H9 (cell line): Measurements from ENCODE around the gene SPAM1. TPM values are rescaled to one million over a fixed set of nuclear protein-coding genes. Genes with fewer than 3 reads are reported as not detected.

Experiments
- DNase-seq: peaks from one replicate; pipeline ENCODE4 v3.0.0-alpha.2; 2017
- H2AFZ ChIP-seq: one replicate; pipeline ENCODE4 v1.6.1; 2013; ENCODE audit warnings: mild to moderate bottlenecking, low read length, control low read depth, moderate library complexity
- H2AK5ac ChIP-seq: 2 replicates; pipeline ENCODE4 v1.6.1; 2013; ENCODE audit warnings: low read length, control low read depth, mixed read lengths; ENCODE audit not compliant: insufficient read length
- H2BK120ac ChIP-seq: one replicate; pipeline ENCODE4 v1.6.1; 2013; ENCODE audit warnings: low read depth, mild to moderate bottlenecking, low read length, control low read depth, inconsistent platforms; ENCODE audit not compliant: poor library complexity, severe bottlenecking
- H2BK12ac ChIP-seq: 2 replicates; pipeline ENCODE4 v1.6.1; 2013; ENCODE audit warnings: low read length, control low read depth, mixed read lengths, low read depth; ENCODE audit not compliant: insufficient read length
- H2BK15ac ChIP-seq: 2 replicates; pipeline ENCODE4 v1.6.1; 2013; ENCODE audit warnings: low read depth, low read length, control low read depth
- H2BK20ac ChIP-seq: one replicate; pipeline ENCODE4 v1.6.1; 2013; ENCODE audit warnings: low read depth, mild to moderate bottlenecking, low read length, control low read depth, inconsistent platforms; ENCODE audit not compliant: poor library complexity, severe bottlenecking
- H2BK5ac ChIP-seq: 2 replicates; pipeline ENCODE4 v1.6.1; 2013; ENCODE audit warnings: low read length, control low read depth, mixed read lengths; ENCODE audit not compliant: insufficient read length
- H3K14ac ChIP-seq: 2 replicates; pipeline ENCODE4 v1.6.1; 2013; ENCODE audit warnings: low read length, control low read depth; ENCODE audit not compliant: insufficient read depth
- H3K18ac ChIP-seq: 2 replicates; pipeline ENCODE4 v1.6.1; 2013; ENCODE audit warnings: low read depth, mild to moderate bottlenecking, mixed read lengths, low read length, control low read depth; ENCODE audit not compliant: insufficient read length
- H3K23ac ChIP-seq: 2 replicates; pipeline ENCODE4 v1.6.1; 2013; ENCODE audit warnings: low read length, control low read depth, mixed read lengths, low read depth; ENCODE audit not compliant: insufficient read length
- H3K23me2 ChIP-seq: 2 replicates; pipeline ENCODE4 v1.6.1; 2013; ENCODE audit warnings: low read depth, mild to moderate bottlenecking, mixed read lengths, low read length, control low read depth; ENCODE audit not compliant: insufficient read length, poor library complexity, severe bottlenecking
- H3K27ac ChIP-seq: 2 replicates; pipeline ENCODE4 v1.5.1; 2013; ENCODE audit warnings: low read length, control low read depth, mixed read lengths, low read depth; ENCODE audit not compliant: insufficient read length
- H3K27me3 ChIP-seq: 2 replicates; pipeline ENCODE4 v1.6.1; 2013; ENCODE audit warnings: low read length, control low read depth, inconsistent platforms; ENCODE audit not compliant: insufficient read depth
- H3K4ac ChIP-seq: 2 replicates; pipeline ENCODE4 v1.6.1; 2013; ENCODE audit warnings: low read depth, mild to moderate bottlenecking, control low read depth, inconsistent platforms, low read length, moderate library complexity
- H3K4me1 ChIP-seq: 2 replicates; pipeline ENCODE4 v1.6.1; 2013; ENCODE audit warnings: low read length, control low read depth, inconsistent platforms; ENCODE audit not compliant: insufficient read depth
- H3K4me2 ChIP-seq: 2 replicates; pipeline ENCODE4 v1.6.1; 2013; ENCODE audit warnings: low read length, control low read depth, mixed read lengths; ENCODE audit not compliant: insufficient read length, insufficient read depth
- H3K56ac ChIP-seq: 2 replicates; pipeline ENCODE4 v1.6.1; 2013; ENCODE audit warnings: low read depth, mild to moderate bottlenecking, mixed read lengths, low read length, control low read depth; ENCODE audit not compliant: insufficient read length
- H3K79me1 ChIP-seq: 2 replicates; pipeline ENCODE4 v1.6.1; 2013; ENCODE audit warnings: low read depth, mild to moderate bottlenecking, moderate library complexity, low read length, control low read depth, inconsistent platforms; ENCODE audit not compliant: insufficient read depth, poor library complexity, severe bottlenecking
- H3K79me2 ChIP-seq: 2 replicates; pipeline ENCODE4 v1.6.1; 2013; ENCODE audit warnings: low read length, control low read depth, inconsistent platforms; ENCODE audit not compliant: insufficient read depth
- H3K9ac ChIP-seq: 2 replicates; pipeline ENCODE4 v1.6.1; 2013; ENCODE audit warnings: low read length, control low read depth, mixed read lengths; ENCODE audit not compliant: insufficient read length; ENCODE audit errors: extremely low read depth
- H3K9me3 ChIP-seq: one replicate; pipeline ENCODE4 v1.6.1; 2013; ENCODE audit warnings: low read depth, low read length, inconsistent platforms; ENCODE audit not compliant: control insufficient read depth
- H3T11ph ChIP-seq: one replicate; pipeline ENCODE4 v1.6.1; 2013; ENCODE audit warnings: mild to moderate bottlenecking, low read length, control low read depth, inconsistent platforms
- H4K20me1 ChIP-seq: one replicate; pipeline ENCODE4 v1.6.1; 2013; ENCODE audit not compliant: control insufficient read depth, insufficient read length, insufficient read depth
- H4K5ac ChIP-seq: 2 replicates; pipeline ENCODE4 v1.6.1; 2013; ENCODE audit warnings: low read depth, mild to moderate bottlenecking, mixed read lengths, low read length, control low read depth; ENCODE audit not compliant: insufficient read length
- H4K8ac ChIP-seq: replicated peaks from 2 replicates; pipeline ENCODE4 v1.6.1; 2013; ENCODE audit warnings: low read length, control low read depth, mixed read lengths, low read depth; ENCODE audit not compliant: insufficient read length
- H4K91ac ChIP-seq: 2 replicates; pipeline ENCODE4 v1.6.1; 2013; ENCODE audit warnings: low read depth, mild to moderate bottlenecking, moderate library complexity, mixed read lengths, low read length, control low read depth; ENCODE audit not compliant: insufficient read length
- H3K27ac Mint-ChIP-seq, 3 experiments: 2 replicates in 2 of 3; 3 replicates in 1 of 3; pipeline ENCODE4 v1.8.0; 2020 to 2021; ENCODE audit warnings: mixed read lengths in 3 of 3, mild to moderate bottlenecking in 1 of 3, moderate library complexity in 1 of 3
- H3K27me3 Mint-ChIP-seq: 2 replicates; pipeline ENCODE4 v1.8.0; 2021; ENCODE audit warnings: low read depth, mild to moderate bottlenecking, moderate library complexity, mixed read lengths
- H3K36me3 Mint-ChIP-seq, 3 experiments: 2 replicates in 2 of 3; 3 replicates in 1 of 3; pipeline ENCODE4 v1.8.0; 2020 to 2021; ENCODE audit warnings: low read depth in 3 of 3, mixed read lengths in 3 of 3; ENCODE audit not compliant: insufficient read depth in 1 of 3
- H3K4me1 Mint-ChIP-seq, 2 experiments: 2 replicates each; pipeline ENCODE4 v1.8.0; 2020; ENCODE audit warnings: mixed read lengths in 2 of 2
- H3K4me3 Mint-ChIP-seq, 2 experiments: 2 replicates in 1 of 2; 3 replicates in 1 of 2; pipeline ENCODE4 v1.8.0; 2020 to 2021; ENCODE audit warnings: mild to moderate bottlenecking in 2 of 2, mixed read lengths in 2 of 2, moderate library complexity in 1 of 2
- H3K9me3 Mint-ChIP-seq, 2 experiments: 2 replicates in 1 of 2; 3 replicates in 1 of 2; pipeline ENCODE4 v1.8.0; 2020; ENCODE audit warnings: mild to moderate bottlenecking in 2 of 2, mixed read lengths in 2 of 2, moderate library complexity in 1 of 2
- CTCF ChIP-seq: fragments of 200-600 bp; sonication (generic); conservative IDR thresholded peaks from 3 replicates; pipeline ENCODE4 v1.8.0; 2021; ENCODE audit warnings: antibody characterized with exemption, mild to moderate bottlenecking
- WGBS: extraction: QIAGEN DNeasy Blood & Tissue Kit; methylation state at CpG from one replicate; pipeline ENCODE4 v1.1.7; 2013; ENCODE audit warnings: missing lambda C conversion rate, low lambda C conversion rate, mixed read lengths; ENCODE audit not compliant: insufficient read length; ENCODE audit errors: extremely low coverage; 5-methylcytosine and 5-hydroxymethylcytosine counted together
- total RNA-seq: library from RNA; stranded (reverse); gene quantifications from 2 replicates; pipeline ENCODE4 v1.2.1, GENCODE V29; 2021

The SPAM1 gene
- total RNA-seq, 1 experiment from 2014 or later: not detected

DNA sequence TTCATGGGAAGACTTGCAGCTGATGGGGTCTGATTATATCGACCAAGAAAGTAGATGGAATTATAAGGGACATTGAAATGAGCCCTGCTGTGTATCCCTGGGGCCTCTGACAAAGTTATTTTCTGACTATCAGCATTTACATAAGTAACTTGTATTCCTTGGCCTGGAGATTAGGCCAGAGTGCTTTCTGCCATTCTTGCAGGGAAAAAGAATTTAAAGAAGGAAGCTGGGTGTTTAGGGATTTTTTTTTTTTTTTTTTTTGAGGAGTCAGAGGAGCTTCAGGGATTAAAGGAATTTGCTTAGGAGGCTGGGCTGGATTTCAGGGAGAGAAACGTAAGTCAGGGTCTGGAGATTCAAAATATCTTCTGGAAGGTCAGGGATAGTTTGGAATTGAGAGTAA, 4.6 kb downstream of the SPAM1 start:
- Histone ChIP-seq H2BK5ac (no peak overlapping the region), H2AK5ac (no peak overlapping the region), H3K23me2 (no peaks in the 10 kb centered on the region), H3K4me1 (no peaks in the 10 kb centered on the region; the same call in 1 of the 2 replicates), H3K9ac (no peak overlapping the region), H3K4ac (no peak overlapping the region), H3K9me3 (no peaks in the 10 kb centered on the region), H3K79me2 (no peaks in the 10 kb centered on the region), H3K14ac (no peak overlapping the region), H3K18ac (no peak overlapping the region), H4K5ac (no peak overlapping the region), H3K4me2 (no peak overlapping the region), H2BK20ac (no peak overlapping the region), H4K91ac (no peak overlapping the region), H3T11ph (no peak overlapping the region), H4K8ac (no peak overlapping the region), H2BK120ac (no peak overlapping the region), H3K79me1 (no peaks in the 10 kb centered on the region), H2BK12ac (no peak overlapping the region), H3K23ac (no peak overlapping the region), H4K20me1 (no peaks in the 10 kb centered on the region), H2BK15ac (no peak overlapping the region), H3K27ac (no peak overlapping the region), H3K56ac (no peak overlapping the region), H3K27me3 (no peaks in the 10 kb centered on the region), H2AFZ (no peak overlapping the region)
- no peaks in the 10 kb centered on the region for H3K27me3 Mint-ChIP-seq
- H3K4me1 Mint-ChIP-seq: peaks cover 24 to 39% of the 10 kb centered on the region in 2 experiments
- TF ChIP-seq CTCF: no peak
- H3K4me3 Mint-ChIP-seq: no peak overlapping the region
- H3K36me3 Mint-ChIP-seq: peaks cover 0 to 24% (median 1%) of the 10 kb centered on the region in 3 experiments; a peak in 6 of 7 replicates
- peak overlapping the region; percentile 67 to 97 (median 90); a peak in 6 of 7 replicates for H3K27ac Mint-ChIP-seq
- peaks cover 0 to 6% of the 10 kb centered on the region in 2 experiments for H3K9me3 Mint-ChIP-seq
- no peak for DNase-seq
- no CpG with 5 or more reads among the region's 2 CpGs for WGBS
